ENCODE data around the gene ATP7B. TPM values are rescaled to one million over a fixed set of nuclear protein-coding genes. Genes with fewer than 3 reads are reported as not detected.
A peak's percentile ranks its signal among the peaks of the same experiment; 100 is the strongest.

Gene ATP7B
- total RNA-seq, 1 donor from 2014 or later = 3.9 TPM

DNA sequence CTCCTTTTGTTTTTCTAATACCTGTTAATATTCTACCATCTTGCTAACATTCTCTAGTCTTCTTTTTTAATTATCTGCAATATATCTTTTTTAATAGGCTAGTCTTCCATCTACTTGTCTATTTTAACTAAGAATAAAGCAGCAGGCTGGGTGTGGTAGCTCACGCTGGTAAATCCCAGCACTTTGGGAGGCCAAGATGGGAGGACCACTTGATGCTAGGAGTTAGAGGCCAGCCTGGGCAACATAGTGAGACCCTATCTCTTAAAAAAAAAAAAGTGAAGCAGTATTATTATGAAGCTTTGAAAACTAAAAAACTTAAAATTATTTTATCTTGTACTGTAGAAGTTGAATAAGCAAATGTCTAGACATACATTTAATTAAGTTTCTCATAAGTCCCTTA lies 16.6 kb upstream of the ATP7B start:
- FAIRE-seq (no peak), DNase-seq (ENCODE audit: low read depth) (no peak)
- Histone ChIP-seq H3K4me3 (ENCODE audit: low read depth, low read length) (no peak overlapping the region), H3K27me3 (ENCODE audit: control insufficient read depth, insufficient read depth, low read length) (no peaks in the 10 kb centered on the region), H3K36me3 (ENCODE audit: control insufficient read depth, insufficient read depth, low read length) (peaks cover 2% of the 10 kb centered on the region)
- TF ChIP-seq, protein P1, sequence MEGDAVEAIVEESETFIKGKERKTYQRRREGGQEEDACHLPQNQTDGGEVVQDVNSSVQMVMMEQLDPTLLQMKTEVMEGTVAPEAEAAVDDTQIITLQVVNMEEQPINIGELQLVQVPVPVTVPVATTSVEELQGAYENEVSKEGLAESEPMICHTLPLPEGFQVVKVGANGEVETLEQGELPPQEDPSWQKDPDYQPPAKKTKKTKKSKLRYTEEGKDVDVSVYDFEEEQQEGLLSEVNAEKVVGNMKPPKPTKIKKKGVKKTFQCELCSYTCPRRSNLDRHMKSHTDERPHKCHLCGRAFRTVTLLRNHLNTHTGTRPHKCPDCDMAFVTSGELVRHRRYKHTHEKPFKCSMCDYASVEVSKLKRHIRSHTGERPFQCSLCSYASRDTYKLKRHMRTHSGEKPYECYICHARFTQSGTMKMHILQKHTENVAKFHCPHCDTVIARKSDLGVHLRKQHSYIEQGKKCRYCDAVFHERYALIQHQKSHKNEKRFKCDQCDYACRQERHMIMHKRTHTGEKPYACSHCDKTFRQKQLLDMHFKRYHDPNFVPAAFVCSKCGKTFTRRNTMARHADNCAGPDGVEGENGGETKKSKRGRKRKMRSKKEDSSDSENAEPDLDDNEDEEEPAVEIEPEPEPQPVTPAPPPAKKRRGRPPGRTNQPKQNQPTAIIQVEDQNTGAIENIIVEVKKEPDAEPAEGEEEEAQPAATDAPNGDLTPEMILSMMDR (IDR thresholded peaks at IDR 0.05; ENCODE audit: insufficient read depth, low read length, severe bottlenecking) = no peak

DNA sequence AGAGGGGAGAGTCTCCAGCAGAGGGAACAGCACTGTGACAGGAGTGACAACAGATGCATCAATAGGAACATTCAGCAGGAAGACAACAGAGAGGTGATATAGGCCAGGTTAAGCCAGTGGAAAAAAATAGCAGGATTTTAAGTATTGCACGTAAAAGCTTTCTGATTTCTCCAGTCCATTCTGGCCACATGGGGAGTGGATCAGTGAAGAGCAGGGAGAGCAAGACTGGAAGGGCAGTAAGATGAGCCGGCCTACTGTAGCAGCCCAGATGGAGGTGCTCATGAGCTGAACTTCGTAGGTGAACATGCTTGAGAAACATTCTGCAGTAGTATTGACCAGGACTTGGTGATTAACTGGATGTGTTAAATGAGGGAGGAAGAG lies 15.0 kb upstream of the ATP7B start:
- DNase-seq (ENCODE audit: low read depth) (no peak), FAIRE-seq (no peak)
- no peak overlapping the region for H3K4me3 ChIP-seq (ENCODE audit: low read depth, low read length)
- peaks cover 4% of the 10 kb centered on the region for H3K36me3 ChIP-seq (ENCODE audit: control insufficient read depth, insufficient read depth, low read length)
- TF ChIP-seq, protein P1 (IDR thresholded peaks at IDR 0.05; ENCODE audit: insufficient read depth, low read length, severe bottlenecking) = no peak
- H3K27me3 ChIP-seq (ENCODE audit: control insufficient read depth, insufficient read depth, low read length) = no peaks in the 10 kb centered on the region

DNA sequence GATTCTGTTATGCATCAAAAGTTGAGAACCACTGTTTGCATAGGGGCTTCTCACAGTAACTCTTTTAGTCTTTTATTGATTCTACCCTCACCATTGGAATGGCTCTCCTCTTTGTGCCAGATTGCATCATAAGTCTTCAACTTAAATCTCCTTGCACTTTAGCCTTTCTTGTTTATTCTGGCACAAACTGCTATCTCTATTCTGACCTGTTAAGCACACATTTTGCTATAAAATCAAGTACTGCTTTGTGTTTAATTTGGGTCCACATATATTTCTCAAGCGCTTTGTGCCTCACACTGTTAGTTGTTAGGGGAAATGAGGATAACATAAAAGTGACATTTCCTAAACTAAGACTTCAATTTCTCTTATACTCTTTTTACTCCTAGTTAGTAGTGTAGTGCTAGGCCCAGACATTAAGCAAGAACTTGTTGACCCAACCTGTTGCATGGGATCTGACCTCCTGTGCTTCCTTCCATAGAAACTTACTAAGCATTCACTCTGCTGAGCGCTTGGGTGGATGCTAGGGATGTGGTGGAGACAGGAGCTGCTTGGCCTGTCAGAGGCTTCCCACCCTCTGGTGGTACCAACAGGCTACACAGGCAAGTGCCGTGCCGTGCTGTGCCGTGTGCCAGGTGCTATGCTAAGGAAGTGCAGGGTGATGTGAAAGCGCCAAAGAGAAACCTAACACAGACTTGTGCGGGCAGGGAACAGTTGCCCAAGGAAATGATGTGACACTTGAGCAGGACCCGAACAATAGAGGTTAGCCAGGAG lies 14.4 kb upstream of the ATP7B start:
- TF ChIP-seq, protein P1 (IDR thresholded peaks at IDR 0.05; ENCODE audit: insufficient read depth, low read length, severe bottlenecking) = no peak
- DNase-seq (ENCODE audit: low read depth) = no peak
- peak; percentile 32 for FAIRE-seq
- Histone ChIP-seq H3K36me3 (ENCODE audit: control insufficient read depth, insufficient read depth, low read length) (peaks cover 4% of the 10 kb centered on the region), H3K4me3 (ENCODE audit: low read depth, low read length) (no peak overlapping the region), H3K27me3 (ENCODE audit: control insufficient read depth, insufficient read depth, low read length) (no peaks in the 10 kb centered on the region)

DNA sequence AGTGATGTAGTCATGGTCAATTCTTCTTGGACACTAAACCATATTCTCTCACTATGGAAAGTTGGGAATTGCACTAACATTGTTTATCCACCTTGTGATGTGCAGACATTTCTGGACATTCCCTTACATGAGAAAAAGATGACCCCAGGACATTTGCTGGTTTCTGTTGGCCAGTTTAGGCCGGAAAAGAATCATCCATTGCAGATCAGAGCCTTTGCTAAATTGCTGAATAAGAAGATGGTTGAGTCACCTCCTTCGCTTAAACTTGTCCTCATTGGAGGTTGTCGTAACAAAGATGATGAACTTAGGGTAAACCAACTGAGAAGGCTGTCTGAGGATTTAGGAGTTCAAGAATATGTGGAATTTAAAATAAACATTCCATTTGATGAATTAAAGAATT lies 13.2 kb upstream of the ATP7B start, which contains the start of gene UTP14C:
Gene UTP14C (plus strand): TSS at position 211 of the 400 bp plus-strand sequence. CDS start 4,114 bp downstream, outside the sequence.
- no peak within 1 kb of the TSS for H3K4me3 ChIP-seq (ENCODE audit: low read depth, low read length)
- peak; percentile 85 for DNase-seq (ENCODE audit: low read depth)
- no peak for FAIRE-seq
- peaks cover 4% of the 10 kb centered on the region for H3K36me3 ChIP-seq (ENCODE audit: control insufficient read depth, insufficient read depth, low read length)
- H3K27me3 ChIP-seq (ENCODE audit: control insufficient read depth, insufficient read depth, low read length) = no peaks in the 10 kb centered on the region
- TF ChIP-seq, protein P1 (IDR thresholded peaks at IDR 0.05; ENCODE audit: insufficient read depth, low read length, severe bottlenecking) = no peak

DNA sequence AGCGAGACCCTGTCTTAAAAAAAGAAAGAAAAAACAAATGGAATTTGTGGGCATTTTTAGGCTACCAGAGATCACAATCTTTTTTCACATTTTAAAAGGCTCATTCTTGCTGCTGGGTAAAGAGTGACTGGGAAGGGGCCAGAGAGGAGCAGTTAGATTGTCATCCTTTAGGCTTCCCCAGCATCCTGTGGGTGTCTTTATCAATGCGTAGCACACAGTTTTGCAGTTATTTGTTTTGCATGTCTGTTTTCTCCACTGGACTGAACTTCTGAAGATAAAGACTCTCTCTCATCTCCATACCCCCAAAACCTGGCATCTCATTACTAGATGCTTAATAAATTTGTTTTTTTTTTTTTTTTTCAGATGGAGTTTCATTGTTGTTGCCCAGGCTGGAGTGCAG lies 11.1 kb upstream of the ATP7B start:
- TF ChIP-seq, protein P1 (IDR thresholded peaks at IDR 0.05; ENCODE audit: insufficient read depth, low read length, severe bottlenecking) = no peak
- FAIRE-seq (no peak), DNase-seq (ENCODE audit: low read depth) (no peak)
- H3K36me3 ChIP-seq (ENCODE audit: control insufficient read depth, insufficient read depth, low read length) = peaks cover 2% of the 10 kb centered on the region
- no peaks in the 10 kb centered on the region for H3K27me3 ChIP-seq (ENCODE audit: control insufficient read depth, insufficient read depth, low read length)
- no peak overlapping the region for H3K4me3 ChIP-seq (ENCODE audit: low read depth, low read length)

DNA sequence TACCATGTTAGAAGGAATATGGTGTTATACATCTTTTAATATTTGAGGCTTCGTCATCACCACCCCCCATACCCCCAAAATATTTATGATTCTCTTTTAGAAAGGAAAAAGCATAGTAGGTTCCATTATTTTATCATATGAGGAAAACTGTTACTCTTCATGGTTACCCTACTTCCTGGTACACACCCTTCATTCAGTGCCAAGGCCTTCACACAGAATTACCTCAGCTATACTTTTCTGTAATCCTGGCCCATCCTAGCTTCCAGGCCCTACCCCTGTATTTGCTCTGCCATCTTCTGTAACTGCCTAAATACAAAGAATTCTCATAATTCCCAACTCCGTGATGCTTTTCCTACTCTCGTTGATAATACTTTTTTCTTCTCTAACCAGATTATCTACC lies 8.9 kb upstream of the ATP7B start:
- TF ChIP-seq, protein P1 (IDR thresholded peaks at IDR 0.05; ENCODE audit: insufficient read depth, low read length, severe bottlenecking) = no peak
- DNase-seq (ENCODE audit: low read depth) = no peak
- FAIRE-seq = no peak
- Histone ChIP-seq H3K4me3 (ENCODE audit: low read depth, low read length) (no peak overlapping the region), H3K36me3 (ENCODE audit: control insufficient read depth, insufficient read depth, low read length) (peaks cover 2% of the 10 kb centered on the region), H3K27me3 (ENCODE audit: control insufficient read depth, insufficient read depth, low read length) (no peaks in the 10 kb centered on the region)

All from bronchial epithelial cell (primary cell).